ENCODE measurements around the gene TSSK2.
A peak's percentile ranks its signal among the peaks of the same experiment; 100 is the strongest.

The TSSK2 gene

DNA sequence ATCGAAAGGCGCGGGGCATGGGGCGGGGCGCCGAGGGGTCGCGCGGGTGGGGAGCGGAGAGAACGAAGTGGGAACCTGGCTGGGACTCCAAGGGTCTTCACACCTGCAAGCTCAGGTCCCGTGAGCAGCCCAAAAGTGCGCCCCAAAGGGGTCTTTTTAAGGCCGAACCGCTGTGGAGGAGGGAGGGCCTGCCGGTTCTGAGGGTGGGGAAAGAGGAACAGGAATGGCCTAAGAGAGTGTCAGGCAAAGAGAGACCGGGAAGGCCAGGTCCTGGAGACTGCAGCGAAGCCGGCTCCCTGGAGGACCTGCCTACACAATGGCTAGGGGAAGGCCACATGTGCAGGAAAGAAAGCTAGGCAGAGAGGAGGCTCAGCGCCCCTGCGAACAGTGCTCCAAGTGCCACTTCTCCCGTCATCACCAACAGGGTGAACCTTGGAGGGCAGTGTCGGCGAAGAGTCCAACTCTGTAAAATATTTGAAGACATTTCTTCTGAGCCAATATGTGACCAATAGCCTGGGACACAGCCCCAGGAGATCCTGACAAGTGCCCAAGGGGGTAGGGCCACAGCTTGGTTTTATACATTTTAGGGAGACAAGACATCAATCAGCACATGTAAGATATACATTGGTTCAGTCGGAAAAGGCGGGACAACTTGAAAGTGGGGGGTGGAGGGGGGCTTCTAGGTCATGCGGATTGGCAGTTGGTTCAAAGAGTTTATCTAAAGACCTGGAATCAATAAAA is 8.2 kb upstream of the TSSK2 start:
- no peaks in the 10 kb centered on the region for H3K36me3 ChIP-seq (ENCODE audit: control insufficient read depth, insufficient read depth, low read length)
- H3K27ac ChIP-seq (ENCODE audit: insufficient read depth, low read length, poor library complexity, severe bottlenecking): peak overlapping the region; percentile 51
- H3K9me3 ChIP-seq (ENCODE audit: control insufficient read depth, low read length): no peaks in the 10 kb centered on the region
- no peak for DNase-seq
- peaks cover 35% of the 10 kb centered on the region for H3K4me1 ChIP-seq (ENCODE audit: control insufficient read depth, insufficient read depth, low read length, poor library complexity, severe bottlenecking)
- no peaks in the 10 kb centered on the region for H3K27me3 ChIP-seq (replicated peaks; ENCODE audit: control insufficient read depth, insufficient read depth, low read length, poor library complexity, severe bottlenecking)
- peak overlapping the region; percentile 54 for H3K4me3 ChIP-seq (ENCODE audit: insufficient read depth, low read depth, low read length, poor library complexity, severe bottlenecking)

DNA sequence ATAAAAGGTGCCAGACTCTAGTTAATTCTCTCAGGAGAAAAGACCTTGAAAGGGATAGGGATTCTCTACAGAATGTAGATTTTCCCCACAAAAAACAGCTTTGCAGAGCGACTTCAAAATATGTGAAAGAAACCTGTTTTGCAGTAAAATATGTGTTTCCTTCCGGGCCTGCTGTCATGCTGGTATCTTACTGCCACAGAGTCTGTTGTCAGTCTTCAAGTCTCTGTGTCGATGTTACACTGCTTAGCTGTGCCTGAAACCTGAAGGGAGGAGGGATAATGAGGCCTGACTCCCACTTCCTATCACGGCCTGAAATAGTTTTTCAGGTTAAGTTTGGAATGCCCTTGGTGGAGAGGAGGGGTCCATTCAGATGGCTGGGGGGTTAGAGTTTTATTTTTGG is 7.2 kb upstream of the TSSK2 start:
- no peak for DNase-seq
- H3K4me1 ChIP-seq (ENCODE audit: control insufficient read depth, insufficient read depth, low read length, poor library complexity, severe bottlenecking): peaks cover 29% of the 10 kb centered on the region
- H3K4me3 ChIP-seq (ENCODE audit: insufficient read depth, low read depth, low read length, poor library complexity, severe bottlenecking): no peak overlapping the region
- H3K27ac ChIP-seq (ENCODE audit: insufficient read depth, low read length, poor library complexity, severe bottlenecking): no peak overlapping the region
- no peaks in the 10 kb centered on the region for H3K27me3 ChIP-seq (replicated peaks; ENCODE audit: control insufficient read depth, insufficient read depth, low read length, poor library complexity, severe bottlenecking)
- H3K9me3 ChIP-seq (ENCODE audit: control insufficient read depth, low read length): no peaks in the 10 kb centered on the region
- H3K36me3 ChIP-seq (ENCODE audit: control insufficient read depth, insufficient read depth, low read length): no peaks in the 10 kb centered on the region

DNA sequence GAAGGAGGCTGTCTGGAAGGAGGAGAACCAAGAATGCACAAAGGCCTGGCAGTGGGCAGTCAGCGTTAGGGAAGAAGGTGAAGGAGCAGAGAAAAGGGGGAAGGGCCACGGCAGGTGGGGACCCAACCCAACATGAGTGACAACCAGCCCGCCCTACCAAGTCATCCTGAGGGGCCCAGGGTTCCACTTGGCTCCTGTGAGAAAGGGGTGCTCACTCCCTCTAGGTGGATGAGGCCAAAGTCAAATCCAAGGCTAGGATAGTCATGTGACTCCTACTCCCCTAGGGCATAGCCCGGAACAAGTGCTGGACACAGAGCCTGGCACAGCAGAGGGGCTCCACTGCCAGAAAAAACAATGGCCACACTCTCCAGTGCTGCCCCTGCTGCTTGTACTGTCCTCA is 6.7 kb upstream of the TSSK2 start:
- Histone ChIP-seq H3K27me3 (replicated peaks; ENCODE audit: control insufficient read depth, insufficient read depth, low read length, poor library complexity, severe bottlenecking) (no peaks in the 10 kb centered on the region), H3K36me3 (ENCODE audit: control insufficient read depth, insufficient read depth, low read length) (no peaks in the 10 kb centered on the region)

DNA sequence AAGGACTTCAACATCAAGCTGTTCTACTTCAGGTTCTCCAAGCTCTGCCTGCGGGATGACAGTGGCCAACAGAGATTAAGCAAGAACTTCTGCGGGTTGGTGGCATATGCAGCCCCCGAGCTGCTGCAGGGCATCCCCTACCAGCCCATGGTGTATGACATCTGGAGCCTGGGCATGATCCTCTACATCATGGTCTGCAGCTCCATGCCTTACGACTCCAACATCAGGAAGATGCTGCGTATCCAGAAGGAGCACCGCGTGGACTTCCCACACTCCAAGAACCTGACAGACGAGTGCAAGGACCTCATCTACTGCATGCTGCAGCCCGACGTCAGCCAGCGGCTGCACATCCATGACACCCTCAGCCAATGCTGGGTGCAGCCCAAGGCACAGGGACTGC is 6.1 kb upstream of the TSSK2 start:
- H3K4me3 ChIP-seq (ENCODE audit: insufficient read depth, low read depth, low read length, poor library complexity, severe bottlenecking): no peak overlapping the region
- DNase-seq: no peak
- no peaks in the 10 kb centered on the region for H3K27me3 ChIP-seq (replicated peaks; ENCODE audit: control insufficient read depth, insufficient read depth, low read length, poor library complexity, severe bottlenecking)
- no peak overlapping the region for H3K27ac ChIP-seq (ENCODE audit: insufficient read depth, low read length, poor library complexity, severe bottlenecking)
- peaks cover 18% of the 10 kb centered on the region for H3K4me1 ChIP-seq (ENCODE audit: control insufficient read depth, insufficient read depth, low read length, poor library complexity, severe bottlenecking)
- H3K36me3 ChIP-seq (ENCODE audit: control insufficient read depth, insufficient read depth, low read length): no peaks in the 10 kb centered on the region
- H3K9me3 ChIP-seq (ENCODE audit: control insufficient read depth, low read length): no peaks in the 10 kb centered on the region

More for the DNA sequence above, 6.7 kb upstream of the TSSK2 start:
- Histone ChIP-seq H3K27ac (ENCODE audit: insufficient read depth, low read length, poor library complexity, severe bottlenecking) (no peak overlapping the region), H3K9me3 (ENCODE audit: control insufficient read depth, low read length) (no peaks in the 10 kb centered on the region), H3K4me1 (ENCODE audit: control insufficient read depth, insufficient read depth, low read length, poor library complexity, severe bottlenecking) (peaks cover 24% of the 10 kb centered on the region), H3K4me3 (ENCODE audit: insufficient read depth, low read depth, low read length, poor library complexity, severe bottlenecking) (no peak overlapping the region)
- no peak for DNase-seq

DNA sequence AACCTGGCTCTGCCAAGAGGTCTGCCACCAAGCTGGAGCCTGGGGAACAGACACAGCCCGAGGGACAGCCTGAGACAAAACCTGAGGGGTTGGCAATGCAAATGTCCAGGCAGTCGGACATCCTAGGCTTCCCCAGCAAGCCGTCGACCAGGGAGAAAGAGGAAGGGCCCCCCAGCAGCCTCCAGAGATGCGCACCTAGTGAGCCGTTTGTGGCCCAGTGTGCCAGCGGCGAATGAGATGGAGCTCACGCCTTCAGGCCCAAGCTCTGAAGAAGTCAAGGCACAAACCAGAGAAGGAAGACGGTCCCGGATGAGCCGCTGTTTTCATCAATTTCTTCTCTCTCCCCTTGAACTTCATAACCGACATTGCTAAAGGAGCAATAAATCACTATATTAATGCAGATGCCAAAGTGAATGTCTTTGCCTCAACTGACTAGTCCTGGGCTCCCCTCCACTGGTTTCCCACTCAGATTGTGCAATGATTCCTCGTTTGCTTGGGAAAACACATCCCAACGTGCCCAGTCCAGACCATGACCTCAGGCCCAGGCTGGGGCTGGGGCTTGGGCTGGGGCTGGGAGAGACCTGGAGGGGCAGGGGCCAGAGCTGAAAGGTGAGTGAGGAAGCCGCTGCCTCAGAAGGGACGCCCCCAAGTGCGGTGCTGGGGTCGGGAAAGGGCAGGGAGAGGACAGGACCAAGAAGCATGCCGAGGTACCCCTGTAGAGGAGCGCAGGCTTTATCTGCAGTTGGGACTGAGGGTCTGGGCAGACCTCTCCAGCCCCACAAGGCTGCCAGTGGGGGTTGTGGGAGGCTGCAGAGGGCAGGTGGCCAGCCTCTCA is 5.4 kb upstream of the TSSK2 start:
- no peak overlapping the region for H3K4me3 ChIP-seq (ENCODE audit: insufficient read depth, low read depth, low read length, poor library complexity, severe bottlenecking)
- H3K36me3 ChIP-seq (ENCODE audit: control insufficient read depth, insufficient read depth, low read length): no peaks in the 10 kb centered on the region
- H3K27ac ChIP-seq (ENCODE audit: insufficient read depth, low read length, poor library complexity, severe bottlenecking): no peak overlapping the region
- peaks cover 11% of the 10 kb centered on the region for H3K4me1 ChIP-seq (ENCODE audit: control insufficient read depth, insufficient read depth, low read length, poor library complexity, severe bottlenecking)
- H3K9me3 ChIP-seq (ENCODE audit: control insufficient read depth, low read length): no peaks in the 10 kb centered on the region
- H3K27me3 ChIP-seq (replicated peaks; ENCODE audit: control insufficient read depth, insufficient read depth, low read length, poor library complexity, severe bottlenecking): no peaks in the 10 kb centered on the region
- no peak for DNase-seq

DNA sequence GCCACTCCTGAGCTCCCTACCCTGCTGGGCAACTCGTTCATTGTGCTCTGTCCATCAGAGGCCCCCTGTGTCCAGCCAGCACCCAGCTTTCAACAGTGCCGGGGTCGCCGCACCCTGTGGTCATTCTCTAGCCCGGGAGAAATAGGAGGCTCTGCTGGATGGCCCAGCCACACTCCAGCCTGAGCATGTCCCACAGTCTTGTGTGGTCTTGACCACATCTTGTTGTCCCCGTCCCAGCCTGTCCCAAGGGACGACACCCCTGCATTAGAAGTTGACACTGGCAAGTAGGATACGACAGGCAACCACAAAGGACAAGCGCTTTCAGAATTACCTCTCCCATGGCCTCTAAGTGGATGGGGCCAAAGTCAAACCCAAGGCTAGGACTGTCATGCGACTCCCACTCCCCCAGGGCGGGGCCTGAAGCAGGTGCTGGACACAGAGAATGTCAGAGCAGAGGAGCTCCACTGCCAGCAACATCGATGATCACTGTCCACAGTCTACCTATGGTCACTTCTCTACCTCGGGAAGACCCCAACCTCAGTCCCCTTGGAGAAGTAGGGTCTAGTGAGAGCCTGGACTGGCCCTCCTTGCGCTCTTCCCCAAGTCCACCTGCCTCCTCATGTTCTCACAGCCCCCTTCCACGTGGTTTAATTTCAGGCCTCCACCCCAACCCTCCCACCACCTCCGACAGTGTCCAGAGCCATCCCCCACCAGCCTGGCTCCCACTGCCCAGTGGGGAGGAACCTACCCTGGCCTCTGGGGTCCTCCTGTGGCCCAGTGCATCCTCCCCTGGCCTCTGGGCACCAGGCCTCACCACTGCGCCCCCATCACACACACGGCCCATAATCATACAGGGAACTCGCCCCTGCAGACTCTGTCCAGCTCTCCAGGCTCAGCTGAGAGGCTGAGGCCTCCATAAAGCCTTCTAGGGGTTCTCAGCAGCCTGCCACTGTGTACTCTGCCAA is 4.5 kb upstream of the TSSK2 start:
- Histone ChIP-seq H3K36me3 (ENCODE audit: control insufficient read depth, insufficient read depth, low read length) (peaks cover 3% of the 10 kb centered on the region), H3K4me3 (ENCODE audit: insufficient read depth, low read depth, low read length, poor library complexity, severe bottlenecking) (no peak overlapping the region), H3K9me3 (ENCODE audit: control insufficient read depth, low read length) (no peaks in the 10 kb centered on the region), H3K27me3 (replicated peaks; ENCODE audit: control insufficient read depth, insufficient read depth, low read length, poor library complexity, severe bottlenecking) (no peaks in the 10 kb centered on the region), H3K27ac (ENCODE audit: insufficient read depth, low read length, poor library complexity, severe bottlenecking) (no peak overlapping the region), H3K4me1 (ENCODE audit: control insufficient read depth, insufficient read depth, low read length, poor library complexity, severe bottlenecking) (peaks cover 6% of the 10 kb centered on the region)
- DNase-seq: no peak

DNA sequence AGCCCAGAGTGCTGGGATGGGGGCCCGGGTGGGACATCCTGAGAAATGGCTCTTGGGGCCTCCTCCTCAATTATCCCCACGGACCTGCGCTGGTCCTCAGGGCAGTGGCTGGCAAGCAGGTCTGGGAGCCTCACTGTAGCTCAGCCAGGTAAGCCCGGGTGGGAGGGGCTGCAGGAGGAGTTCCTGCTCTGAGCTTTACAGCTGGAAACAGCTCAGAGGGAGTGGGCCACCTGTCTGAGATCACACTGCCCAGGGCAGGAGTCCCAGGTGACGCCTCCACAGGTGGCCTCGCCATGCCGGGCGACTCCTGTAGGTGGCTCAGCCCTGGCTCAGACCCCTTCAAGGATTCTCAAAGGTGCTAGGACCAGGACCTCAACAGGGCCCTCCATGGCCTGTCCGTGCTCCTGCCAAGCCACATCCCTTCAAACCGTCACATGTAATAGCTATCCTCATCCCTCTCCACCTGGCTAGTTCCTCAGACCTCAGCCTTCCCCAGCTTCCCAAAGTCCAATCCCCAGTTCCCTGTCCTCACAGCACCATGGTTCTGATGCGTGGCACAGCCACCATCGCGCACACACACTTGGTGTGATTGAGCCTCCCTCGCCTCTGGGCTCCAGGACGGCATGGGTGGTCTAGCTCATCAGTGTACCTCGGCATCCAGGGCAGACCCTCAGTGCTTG is 3.6 kb upstream of the TSSK2 start:
- Histone ChIP-seq H3K4me1 (ENCODE audit: control insufficient read depth, insufficient read depth, low read length, poor library complexity, severe bottlenecking) (peaks cover 6% of the 10 kb centered on the region), H3K36me3 (ENCODE audit: control insufficient read depth, insufficient read depth, low read length) (peaks cover 7% of the 10 kb centered on the region), H3K27me3 (replicated peaks; ENCODE audit: control insufficient read depth, insufficient read depth, low read length, poor library complexity, severe bottlenecking) (no peaks in the 10 kb centered on the region), H3K9me3 (ENCODE audit: control insufficient read depth, low read length) (no peaks in the 10 kb centered on the region), H3K27ac (ENCODE audit: insufficient read depth, low read length, poor library complexity, severe bottlenecking) (no peak overlapping the region), H3K4me3 (ENCODE audit: insufficient read depth, low read depth, low read length, poor library complexity, severe bottlenecking) (no peak overlapping the region)
- no peak for DNase-seq

DNA sequence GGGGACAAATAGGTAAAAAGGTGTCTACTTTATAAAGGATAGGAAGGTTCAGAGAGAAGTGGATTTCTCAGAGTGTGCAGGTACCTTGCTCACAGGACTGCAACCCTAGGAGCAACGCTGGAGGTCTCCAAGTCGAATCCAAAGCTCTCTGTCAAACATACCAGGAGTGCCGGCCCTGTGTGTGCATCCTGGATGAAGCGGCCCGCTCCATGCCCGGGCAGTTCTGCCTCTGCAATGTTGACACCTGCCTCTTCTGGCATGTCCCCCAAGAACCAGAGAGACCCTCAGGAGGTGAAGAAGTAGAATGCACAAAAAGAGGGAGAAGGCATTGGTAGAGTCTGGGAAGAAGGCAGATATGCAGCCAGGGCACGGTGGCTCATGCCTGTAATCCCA is 3.1 kb upstream of the TSSK2 start:
- no peak for DNase-seq
- Histone ChIP-seq H3K36me3 (ENCODE audit: control insufficient read depth, insufficient read depth, low read length) (peaks cover 10% of the 10 kb centered on the region), H3K4me1 (ENCODE audit: control insufficient read depth, insufficient read depth, low read length, poor library complexity, severe bottlenecking) (peaks cover 2% of the 10 kb centered on the region), H3K9me3 (ENCODE audit: control insufficient read depth, low read length) (no peaks in the 10 kb centered on the region), H3K4me3 (ENCODE audit: insufficient read depth, low read depth, low read length, poor library complexity, severe bottlenecking) (no peak overlapping the region), H3K27ac (ENCODE audit: insufficient read depth, low read length, poor library complexity, severe bottlenecking) (no peak overlapping the region), H3K27me3 (replicated peaks; ENCODE audit: control insufficient read depth, insufficient read depth, low read length, poor library complexity, severe bottlenecking) (no peaks in the 10 kb centered on the region)

DNA sequence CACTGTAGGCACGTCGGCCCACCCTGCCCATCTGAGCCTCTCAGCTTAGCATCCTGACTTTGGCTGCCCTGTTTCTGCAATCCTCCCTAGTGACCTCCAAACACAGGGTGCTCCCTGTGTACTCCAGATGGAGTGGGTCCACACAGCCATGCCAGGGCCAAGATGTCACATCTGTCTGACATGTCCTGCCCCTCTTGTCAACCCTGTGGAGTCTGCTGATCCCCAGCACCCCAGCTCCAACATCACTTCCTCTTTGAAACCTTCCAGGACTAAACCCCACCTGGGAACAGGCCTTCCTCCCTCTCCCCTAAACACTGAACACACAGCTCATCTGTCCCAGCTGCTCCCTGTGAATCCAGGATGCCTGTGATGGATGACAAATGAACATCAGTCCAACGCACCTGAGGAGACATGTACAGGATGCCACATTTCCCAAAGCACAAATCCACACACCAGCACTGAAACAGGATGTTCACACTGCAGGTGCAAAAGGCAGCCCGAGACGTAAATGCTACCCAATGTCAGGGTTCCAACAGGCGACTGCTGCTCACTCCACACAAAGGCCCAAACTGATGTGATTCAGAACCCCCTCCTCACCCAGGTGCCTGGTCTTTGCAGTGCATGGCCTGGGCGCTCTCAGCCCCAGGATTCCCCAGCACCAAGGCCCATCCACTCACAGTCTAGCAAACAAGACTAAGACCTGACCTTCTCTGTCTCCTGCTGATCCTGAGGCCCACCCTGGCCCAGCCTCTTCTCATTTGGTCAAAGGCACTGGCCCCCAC is 2.0 kb upstream of the TSSK2 start:
- H3K9me3 ChIP-seq (ENCODE audit: control insufficient read depth, low read length): no peaks in the 10 kb centered on the region
- H3K36me3 ChIP-seq (ENCODE audit: control insufficient read depth, insufficient read depth, low read length): peaks cover 21% of the 10 kb centered on the region
- DNase-seq: no peak
- no peak overlapping the region for H3K4me3 ChIP-seq (ENCODE audit: insufficient read depth, low read depth, low read length, poor library complexity, severe bottlenecking)
- no peaks in the 10 kb centered on the region for H3K4me1 ChIP-seq (ENCODE audit: control insufficient read depth, insufficient read depth, low read length, poor library complexity, severe bottlenecking)
- no peak overlapping the region for H3K27ac ChIP-seq (ENCODE audit: insufficient read depth, low read length, poor library complexity, severe bottlenecking)
- no peaks in the 10 kb centered on the region for H3K27me3 ChIP-seq (replicated peaks; ENCODE audit: control insufficient read depth, insufficient read depth, low read length, poor library complexity, severe bottlenecking)

Measured in effector memory CD4-positive, alpha-beta T cell (primary cell).